Iris pigment epithelial cell (primary cell): ENCODE results near the gene ATP11B.
"Not testable (repeated sequence)": the region's sequence is repeated elsewhere in the genome, so short reads cannot be mapped to it uniquely, and the experiment has no call there.

Experiments
- DNase-seq: peaks from one replicate; pipeline ENCODE4 v3.0.0-alpha.2; 2011; ENCODE audit warnings: low read depth

ATP11B gene

DNA sequence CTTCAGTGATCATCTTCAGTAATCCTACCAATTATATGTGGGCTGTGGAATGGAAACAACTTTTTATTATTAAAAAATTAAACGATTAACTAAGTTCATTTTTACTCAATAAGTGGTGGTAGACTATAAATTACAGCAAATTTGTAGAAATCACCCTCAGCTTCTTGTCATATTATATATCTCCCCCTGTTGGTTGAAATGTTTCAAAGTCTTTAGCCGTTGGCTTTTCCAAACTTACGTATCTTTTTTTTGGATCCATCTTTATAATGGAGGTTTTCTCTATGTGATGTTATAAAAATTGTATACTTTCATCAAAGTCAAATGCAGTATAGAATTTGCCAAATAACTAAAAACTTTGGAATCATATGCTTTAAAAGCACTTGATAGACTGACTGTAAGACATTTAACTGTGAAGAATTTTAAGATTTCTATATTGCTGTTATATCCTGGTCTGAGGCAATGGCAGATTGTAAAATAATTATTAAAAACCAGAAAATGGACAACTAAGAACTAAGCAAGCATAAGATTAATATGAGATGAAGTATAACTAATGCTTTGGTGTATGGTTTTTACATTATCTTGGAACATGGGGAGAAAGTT is 44.7 kb downstream of the ATP11B start:
- DNase-seq: peak; percentile 54

DNA sequence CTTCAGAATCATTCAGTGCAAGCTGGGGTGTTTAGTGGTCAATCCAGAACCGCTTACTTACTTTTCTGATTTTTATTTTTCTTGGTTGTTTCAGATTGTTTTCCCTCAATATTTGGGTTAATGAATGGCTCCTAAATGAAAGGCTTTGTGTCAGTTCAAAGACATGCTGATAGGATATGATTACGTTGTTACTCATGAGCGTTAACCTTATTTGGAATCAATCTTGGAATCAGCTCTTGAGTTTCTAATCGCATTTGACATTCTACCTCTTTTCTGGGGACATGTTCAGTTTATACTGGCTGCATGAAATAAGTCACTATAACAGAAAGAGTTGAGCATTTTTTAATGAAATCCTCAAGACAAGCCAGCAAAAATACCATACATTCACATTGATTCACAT is 50.2 kb downstream of the ATP11B start:
- peak; percentile 21 for DNase-seq

DNA sequence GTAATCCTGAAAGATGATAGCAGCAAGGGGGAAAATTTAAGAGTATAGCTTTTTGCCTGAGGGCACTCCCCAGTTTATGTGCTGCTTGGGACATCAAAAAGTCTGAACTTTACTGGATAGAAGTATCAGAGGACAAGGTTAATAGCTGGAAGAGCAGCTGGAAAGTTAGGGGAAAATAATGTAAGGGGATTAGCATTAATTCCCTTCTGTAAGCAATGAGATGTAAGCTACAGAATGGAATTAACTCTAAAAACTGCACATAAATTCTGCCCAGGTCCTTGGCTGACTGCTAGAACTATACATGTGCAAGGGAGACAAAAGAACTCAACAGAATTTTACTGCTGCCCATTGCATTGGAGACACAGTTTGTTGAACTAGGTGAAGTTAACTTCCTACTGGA is 55.6 kb downstream of the ATP11B start:
- no peak for DNase-seq

DNA sequence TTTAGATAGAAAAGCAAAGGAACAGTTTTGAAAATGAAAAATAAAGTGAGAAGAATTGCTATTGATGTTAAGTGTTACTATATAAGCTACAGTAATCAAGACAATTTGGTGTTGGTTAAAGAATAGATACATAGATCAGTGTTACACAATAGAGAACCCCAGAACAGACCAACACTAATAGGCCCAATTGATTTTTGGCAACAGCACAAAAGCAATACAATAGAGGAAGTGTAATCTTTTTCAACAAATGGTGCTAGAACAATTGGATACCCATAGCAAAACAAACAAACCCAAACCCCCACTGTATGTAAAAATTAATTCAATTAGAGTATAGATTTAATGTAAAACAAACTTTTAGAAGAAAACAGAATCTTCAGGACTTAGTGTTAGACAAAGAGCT is 61.8 kb downstream of the ATP11B start:
- DNase-seq: no peak

DNA sequence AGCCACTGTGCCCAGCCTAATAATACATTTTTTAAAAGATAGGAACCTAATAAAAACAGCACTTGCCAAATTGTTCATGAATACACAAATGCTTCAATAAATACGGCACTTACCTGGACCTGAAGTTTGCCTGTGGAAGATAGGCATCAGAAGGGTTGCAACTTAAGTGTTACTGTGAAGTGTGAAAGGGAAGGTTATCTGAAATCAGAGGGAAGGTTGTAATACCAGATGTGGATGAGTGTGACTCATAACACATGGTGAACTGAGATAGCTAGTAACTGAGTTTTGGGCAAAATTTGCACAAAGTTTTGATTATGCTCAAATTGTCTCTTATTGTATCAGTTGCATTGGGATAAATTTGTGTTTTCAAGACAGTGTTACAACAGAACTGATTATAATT is 68.0 kb downstream of the ATP11B start:
- DNase-seq: peak; percentile 17

DNA sequence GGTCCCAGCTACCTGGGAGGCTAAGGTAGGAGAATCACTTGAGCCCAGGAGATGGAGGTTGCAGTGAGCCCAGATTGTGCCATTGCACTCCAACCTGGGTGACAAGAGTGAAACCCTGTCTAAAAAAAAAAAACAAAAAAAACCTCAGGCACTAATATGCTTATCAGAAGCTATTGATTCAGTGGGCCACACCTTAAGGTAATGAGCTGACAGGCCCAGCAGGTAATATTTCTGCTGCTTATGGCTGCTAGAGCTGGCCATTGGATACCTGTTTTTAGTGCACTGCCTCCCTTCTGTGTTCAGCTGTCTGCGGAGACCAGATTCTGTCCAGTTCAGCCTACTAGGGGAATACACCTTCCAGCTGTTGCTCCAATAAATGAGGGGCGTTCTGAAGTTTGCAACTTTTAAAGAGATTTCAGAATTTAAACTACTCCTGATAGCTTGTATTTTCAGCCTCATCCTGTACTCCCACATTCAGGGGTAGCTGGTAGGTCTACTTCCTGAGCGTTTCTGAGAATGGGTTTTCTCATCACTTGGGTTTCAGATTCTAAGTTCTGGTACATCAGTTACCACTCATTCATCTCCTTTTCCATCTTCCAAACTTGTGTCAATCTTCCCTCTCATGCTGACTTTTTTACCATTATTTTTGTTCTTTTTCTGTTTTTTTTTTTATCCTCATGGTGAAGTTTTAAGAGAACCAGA is 69.0 kb downstream of the ATP11B start:
- no peak for DNase-seq

DNA sequence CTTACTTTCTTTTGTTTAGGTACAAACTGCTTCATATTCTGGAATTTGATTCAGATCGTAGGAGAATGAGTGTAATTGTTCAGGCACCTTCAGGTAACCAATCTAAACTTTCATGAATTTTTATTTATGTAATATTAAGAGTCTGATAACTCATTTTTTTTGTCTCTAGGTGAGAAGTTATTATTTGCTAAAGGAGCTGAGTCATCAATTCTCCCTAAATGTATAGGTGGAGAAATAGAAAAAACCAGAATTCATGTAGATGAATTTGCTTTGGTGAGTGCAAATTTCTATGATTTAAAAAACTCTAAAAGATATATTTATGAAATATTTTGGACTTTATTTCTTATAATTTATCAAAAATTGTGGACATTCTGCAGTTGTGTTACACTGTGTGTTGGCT is 75.8 kb downstream of the ATP11B start:
- DNase-seq: no peak

DNA sequence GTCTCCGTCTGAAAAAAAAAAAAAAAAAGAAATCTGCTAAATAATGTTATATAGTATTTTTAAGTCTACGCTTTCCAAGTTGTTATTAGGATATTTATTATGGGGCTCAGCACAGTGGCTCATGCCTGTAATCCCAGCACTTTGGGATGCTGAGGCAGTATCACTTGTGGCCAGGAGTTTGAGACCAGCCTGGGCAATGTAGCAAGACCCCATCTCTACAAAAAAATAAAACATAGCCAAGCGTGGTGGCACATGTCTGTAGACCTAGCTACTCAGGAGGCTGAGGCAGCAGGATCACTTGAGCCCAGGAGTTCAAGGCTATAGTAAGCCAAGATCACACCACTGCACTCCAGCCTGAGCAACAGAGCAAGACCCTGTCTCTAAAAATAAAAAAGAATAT is 77.6 kb downstream of the ATP11B start:
- not testable (repeated sequence) for DNase-seq

DNA sequence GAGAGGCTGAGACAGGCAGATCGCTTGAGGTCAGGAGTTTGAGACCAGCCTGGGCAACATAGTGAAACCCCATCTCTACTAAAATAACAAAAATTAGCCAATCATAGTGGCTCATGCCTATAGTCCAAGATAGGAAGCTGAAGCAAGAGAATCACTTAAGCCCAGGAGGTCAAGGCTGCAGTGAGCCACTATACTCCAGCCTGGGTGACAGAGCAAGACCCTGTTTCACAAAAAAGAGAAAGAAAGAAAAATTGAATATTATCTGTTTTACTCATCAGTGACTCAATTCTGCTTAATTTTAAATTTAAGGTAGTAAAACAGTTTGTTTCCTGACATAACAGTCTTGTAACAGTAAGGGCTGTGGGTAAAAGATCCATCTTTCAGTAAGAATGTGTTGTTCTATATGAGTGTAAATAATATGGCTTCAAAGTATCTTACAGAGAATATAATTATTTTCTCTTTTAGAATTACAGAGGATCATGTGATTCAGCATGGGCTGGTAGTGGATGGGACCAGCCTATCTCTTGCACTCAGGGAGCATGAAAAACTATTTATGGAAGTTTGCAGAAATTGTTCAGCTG is 85.8 kb downstream of the ATP11B start:
- DNase-seq: no peak

DNA sequence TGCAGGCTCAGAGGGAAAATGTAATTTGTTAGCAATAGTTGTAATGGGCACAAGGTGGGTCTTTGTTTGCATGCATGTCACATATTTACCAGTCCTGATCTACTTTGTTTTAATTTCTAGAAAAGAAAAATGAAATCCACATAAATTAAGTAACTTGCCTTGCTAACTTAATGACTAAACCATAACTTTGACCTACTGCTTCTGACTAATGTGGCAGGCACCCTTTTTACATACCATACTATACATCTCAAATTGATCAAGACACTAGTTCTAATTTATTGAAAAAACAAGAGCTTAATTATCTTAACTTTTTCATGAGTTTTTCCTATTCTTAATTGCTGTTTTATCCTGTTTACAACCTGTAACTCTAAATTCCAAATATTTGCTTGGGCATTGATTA is 93.2 kb downstream of the ATP11B start:
- peak; percentile 31 for DNase-seq

DNA sequence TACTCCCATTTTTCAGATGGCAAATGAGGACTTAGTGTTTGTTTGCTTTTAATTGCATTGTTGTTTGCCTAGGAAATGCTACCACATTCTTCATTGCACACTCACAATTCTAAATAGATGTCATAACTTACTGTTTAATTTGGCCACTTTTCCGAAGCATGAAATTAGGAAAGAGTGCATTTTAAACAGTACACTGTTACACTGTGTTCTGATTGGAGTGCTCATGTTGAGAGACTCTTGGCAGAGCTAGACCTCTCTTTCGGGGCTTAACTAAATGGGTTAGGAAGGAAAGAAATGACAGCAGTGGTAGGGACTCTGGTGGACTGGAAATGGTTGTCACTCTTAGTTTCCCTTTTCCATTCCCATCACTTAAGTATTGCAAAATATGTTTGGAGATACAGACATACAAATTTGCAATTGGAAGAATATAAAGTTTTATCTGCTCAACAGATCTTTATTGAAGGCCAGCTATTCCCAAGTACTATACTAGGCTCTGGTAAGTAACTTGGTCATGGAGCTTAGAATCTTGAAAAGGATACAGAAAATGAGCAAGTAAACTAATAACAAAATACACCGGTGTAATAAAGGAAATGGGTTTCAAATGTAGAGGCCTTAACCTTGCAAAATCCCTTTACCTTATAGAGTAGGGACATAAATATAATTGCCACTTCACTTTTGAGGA is 96.8 kb downstream of the ATP11B start:
- no peak for DNase-seq

DNA sequence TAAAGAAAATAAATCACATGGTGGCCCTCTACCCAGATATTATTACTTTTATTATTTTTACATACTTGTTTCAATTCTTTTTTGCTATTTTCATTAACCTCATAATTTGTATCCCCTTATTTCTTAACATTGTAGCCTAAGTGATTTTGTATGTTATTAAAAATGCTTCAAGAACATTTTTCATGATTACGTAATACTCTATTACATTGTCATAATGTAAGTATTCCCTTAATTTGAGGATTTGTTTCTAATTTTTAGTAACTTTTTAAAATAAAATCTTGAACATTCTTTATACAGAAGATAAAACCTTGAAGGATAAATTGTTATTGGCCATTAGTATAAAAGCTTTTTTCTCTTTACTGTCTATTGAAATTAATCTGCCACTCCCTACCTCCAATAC is 98.1 kb downstream of the ATP11B start:
- DNase-seq: no peak

DNA sequence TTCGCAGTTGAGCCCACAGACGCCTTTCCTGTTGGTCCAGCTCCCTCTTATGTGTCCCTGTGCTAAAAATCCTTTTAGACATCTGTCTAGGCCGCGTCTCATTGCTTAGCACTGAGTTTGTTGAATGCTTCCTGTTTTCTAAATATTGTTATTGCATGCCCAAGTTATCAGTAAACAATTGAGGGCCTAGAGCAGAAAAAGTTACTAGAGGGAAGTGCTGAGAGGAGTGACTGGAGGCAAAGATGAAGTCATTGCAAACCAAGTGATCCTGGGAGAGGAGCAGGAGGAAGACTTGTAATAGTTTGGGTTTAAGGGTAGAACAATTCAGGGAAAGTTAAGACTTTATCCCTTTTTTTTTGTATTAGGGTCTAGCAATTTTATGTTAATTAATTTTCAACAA is 98.9 kb downstream of the ATP11B start:
- DNase-seq: no peak

DNA sequence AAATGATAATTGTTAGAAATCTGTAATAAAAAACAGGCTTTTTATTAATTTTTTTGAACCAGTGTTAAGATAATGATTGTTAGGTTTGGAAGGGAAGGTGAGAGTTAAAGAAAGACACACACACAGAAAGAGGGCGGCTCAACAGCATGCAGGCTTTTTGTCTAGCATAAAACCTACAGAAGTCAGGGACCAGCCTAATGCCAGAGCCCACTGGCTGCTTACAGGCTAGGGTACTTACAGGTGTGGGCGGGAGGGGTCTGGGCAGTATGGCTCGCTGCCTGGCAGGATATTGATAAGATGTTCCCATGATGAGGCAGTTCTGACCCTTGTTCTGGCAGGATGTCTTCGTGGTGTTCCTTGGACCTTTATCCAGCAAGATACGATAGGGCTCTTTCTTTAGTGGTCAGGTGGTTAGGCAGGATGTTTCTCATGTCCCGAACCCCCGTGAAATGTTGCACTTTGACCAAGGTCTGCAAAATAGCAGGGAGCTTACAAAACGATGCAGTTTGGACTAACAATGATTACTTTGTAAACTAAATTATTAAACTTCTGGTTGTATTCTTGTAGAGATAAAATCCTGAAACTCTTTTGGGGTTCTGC is 102.3 kb downstream of the ATP11B start:
- DNase-seq: no peak

DNA sequence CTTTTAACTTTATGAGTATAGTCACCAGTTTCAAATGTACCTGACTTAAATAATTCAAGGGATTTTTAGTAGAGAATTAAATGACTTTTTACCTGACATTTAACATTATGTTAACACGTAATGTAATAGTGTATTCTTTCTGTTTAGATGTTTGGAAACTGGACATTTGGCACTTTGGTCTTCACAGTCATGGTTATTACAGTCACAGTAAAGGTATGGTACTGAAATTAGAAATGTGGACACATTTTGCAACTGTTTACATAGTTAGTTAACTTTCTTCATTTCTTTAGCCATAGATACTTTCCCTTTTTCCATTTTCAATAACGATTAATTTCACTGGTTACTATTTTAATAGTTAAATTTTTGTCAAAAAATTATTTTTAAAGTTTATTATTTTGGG is 103.2 kb downstream of the ATP11B start:
- DNase-seq: no peak

DNA sequence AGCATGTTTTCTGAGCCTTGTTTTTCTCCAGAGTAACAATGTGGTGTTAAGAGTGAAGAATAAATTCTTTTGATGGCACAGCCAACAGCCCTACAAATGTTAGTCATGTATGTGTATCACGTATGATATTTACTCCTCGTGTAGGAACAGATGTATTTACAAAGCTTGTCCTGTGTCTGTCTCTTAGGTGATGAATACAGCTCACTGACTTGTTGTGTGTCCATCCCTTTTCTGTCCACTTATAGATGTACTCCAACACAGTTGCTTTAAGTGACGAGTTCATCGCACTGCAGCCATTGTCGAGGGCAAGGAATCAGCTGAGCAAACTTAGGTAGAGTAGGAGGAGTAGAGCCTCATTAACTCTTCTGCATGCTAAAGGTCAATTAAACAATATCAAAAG is 108.9 kb downstream of the ATP11B start:
- DNase-seq: no peak

DNA sequence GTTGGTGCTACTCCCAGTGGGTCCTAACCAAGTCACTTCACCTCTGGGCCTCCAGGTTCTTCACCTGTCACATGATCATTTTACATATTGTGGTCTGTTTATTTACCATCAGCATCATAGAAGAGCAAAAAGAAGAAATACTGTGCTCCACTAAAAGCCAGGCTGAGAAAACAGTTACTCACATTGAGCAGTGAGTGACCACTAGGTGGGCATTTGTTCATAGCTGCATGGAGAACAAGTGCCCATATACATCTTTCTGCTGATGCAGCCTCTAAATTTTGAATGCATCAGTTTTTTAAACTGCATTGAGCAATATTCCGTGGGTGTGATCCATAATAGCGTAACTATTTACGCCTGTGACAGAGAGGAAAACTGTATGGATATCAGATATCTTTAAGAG is 110.9 kb downstream of the ATP11B start:
- no peak for DNase-seq

DNA sequence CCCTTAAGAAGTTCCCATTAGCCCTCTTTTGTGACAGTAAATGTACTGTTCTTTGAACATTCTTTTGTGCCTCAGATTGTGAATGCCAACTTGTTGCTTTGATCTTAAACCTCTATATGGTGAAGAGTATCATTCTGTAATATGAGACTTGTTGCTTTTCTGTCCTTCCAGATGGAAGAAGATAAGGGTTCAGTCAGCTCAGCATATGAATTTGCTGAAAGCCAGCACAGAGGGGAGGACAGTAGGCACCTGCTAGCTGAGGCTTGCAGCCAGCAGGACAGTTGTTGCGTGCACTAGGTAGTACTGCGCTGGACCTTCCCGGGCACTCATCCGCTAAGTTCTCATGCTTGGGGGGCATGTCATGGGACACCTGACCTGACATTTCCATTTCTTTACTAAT is 112.3 kb downstream of the ATP11B start:
- DNase-seq: no peak

DNA sequence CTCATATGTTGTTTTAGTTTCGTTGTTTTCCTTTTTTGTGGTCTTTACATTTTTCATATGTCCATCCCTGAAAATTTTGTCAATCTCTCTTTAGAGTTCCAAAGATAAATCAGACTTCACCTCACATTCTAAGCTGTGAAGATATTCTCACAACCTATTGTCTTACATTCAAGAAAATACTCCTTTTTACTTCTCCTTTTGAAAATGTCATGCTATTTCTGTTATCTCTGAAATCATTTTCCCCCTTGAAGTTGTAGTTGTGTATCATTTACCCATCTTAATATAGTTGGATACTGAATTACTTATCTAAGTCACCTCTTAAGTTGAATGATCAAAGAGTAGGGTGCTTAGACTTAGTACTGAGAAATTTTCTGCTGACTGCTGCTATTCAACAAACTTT is 112.7 kb downstream of the ATP11B start:
- DNase-seq: no peak

DNA sequence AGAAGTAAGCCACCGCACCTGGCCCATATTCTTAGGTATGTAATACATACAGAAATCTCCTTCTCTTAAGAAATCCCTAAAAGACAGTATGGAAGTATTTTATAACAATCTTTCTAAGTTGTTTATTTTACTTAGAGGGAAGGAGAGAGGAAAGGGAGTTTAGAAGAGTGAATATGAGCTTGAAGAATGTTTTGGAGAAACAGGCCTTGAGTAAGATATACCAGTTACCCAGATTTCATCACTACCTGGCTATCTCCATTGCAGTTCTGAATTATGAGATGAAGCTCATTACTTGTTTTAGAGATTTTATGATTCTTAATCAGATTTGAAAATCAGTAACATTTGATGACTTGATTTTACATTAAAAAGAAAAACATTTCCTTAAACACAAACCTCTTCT is 115.2 kb downstream of the ATP11B start:
- peak; percentile 75 for DNase-seq

DNA sequence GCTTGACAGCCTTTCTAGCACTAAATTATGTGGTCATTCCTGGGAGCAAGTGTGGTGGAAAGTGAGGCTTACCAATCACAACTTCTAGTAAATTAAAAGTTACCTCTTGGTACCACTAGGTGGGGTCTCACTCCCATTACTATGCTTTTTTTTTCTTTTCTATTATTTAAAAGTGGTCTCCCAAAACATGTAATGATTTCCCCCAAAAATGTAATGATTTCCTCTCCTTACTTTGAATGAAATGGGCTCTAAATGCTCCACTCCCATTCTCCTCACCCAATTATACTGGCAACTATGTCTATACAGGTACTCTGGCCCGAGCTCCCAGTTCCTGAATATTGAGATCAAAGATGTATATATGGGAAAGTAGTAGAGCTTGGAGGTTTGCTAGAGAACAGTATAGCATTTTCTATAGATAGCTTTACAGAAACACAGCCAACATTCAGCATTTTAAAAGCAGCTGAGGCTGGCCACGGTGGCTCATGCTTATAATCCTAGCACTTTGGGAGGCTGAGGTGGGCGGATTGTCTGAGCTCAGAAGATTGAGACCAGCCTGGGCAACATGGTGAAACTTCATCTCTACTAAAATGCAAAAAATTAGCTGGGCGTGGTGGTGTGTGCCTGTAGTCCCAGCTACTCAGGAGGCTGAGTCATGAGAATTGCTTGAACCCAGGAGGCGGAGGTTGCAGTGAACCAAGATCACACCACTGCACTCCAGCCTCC is 116.2 kb downstream of the ATP11B start:
- peak; percentile 36 for DNase-seq
